SK-N-SH (cell line): Measurements from ENCODE around the gene SPAST. TPM values are rescaled to one million over a fixed set of nuclear protein-coding genes. Genes with fewer than 3 reads are reported as not detected.

ENCODE experiments used
- CTCF ChIA-PET: fragments of 300-600, 350-600 bp; formaldehyde crosslinking; extraction: SDS; loops from one replicate; lab custom pipeline; 2021; lab: Yijun Ruan, JAX
- POLR2A ChIA-PET: fragments of 350-600 bp; sonication (Branson Sonifier 250); formaldehyde crosslinking; extraction: SDS; loops from one replicate; lab custom pipeline; 2020; ENCODE audit warnings: antibody characterized with exemption, inconsistent platforms; lab: Yijun Ruan, JAX
- DNase-seq: peaks from one replicate; pipeline ENCODE4 v3.0.0; 2012
- H2AFZ ChIP-seq: fragments of 200-600 bp; sonication (generic); 2 replicates; pipeline ENCODE4 v1.8.1; 2016; ENCODE audit warnings: antibody characterized with exemption, mild to moderate bottlenecking, low read depth
- H3F3A ChIP-seq: fragments of 200-600 bp; sonication (generic); replicated peaks from 2 replicates; pipeline ENCODE3; 2016; ENCODE audit warnings: antibody characterized with exemption, mild to moderate bottlenecking; ENCODE audit not compliant: insufficient read depth
- H3K27ac ChIP-seq, 2 experiments: fragments of 200-500 bp in 1 of 2; fragments of 200-600 bp in 1 of 2; sonication (Bioruptor generic) in 1 of 2; sonication (generic), shearing (Covaris generic) in 1 of 2; 2 replicates each; pipeline versions ENCODE4 v1.5.1 to v1.6.1; 2014 to 2016; ENCODE audit warnings: low read depth in 2 of 2, inconsistent platforms in 1 of 2, low read length in 1 of 2, mild to moderate bottlenecking in 1 of 2, mixed read lengths in 1 of 2
- H3K27me3 ChIP-seq: fragments of 200-600 bp; sonication (generic), shearing (Covaris generic); 2 replicates; pipeline ENCODE4 v1.6.1; 2016; ENCODE audit warnings: mixed run types; ENCODE audit not compliant: insufficient read depth
- H3K36me3 ChIP-seq, 2 experiments: fragments of 200-500 bp in 1 of 2; fragments of 200-600 bp in 1 of 2; sonication (Bioruptor generic) in 1 of 2; sonication (generic) in 1 of 2; replicated peaks in 1 of 2; 2 replicates each; pipeline versions ENCODE3 to v1.5.1; 2014 to 2016; ENCODE audit warnings: low read length in 1 of 2, mild to moderate bottlenecking in 1 of 2; ENCODE audit not compliant: insufficient read depth in 2 of 2, control insufficient read depth in 1 of 2
- H3K4me1 ChIP-seq, 2 experiments: fragments of 200-500 bp in 1 of 2; fragments of 200-600 bp in 1 of 2; sonication (Bioruptor generic) in 1 of 2; sonication (generic), shearing (Covaris generic) in 1 of 2; 2 replicates each; pipeline versions ENCODE4 v1.5.1 to v1.6.1; 2014 to 2016; ENCODE audit warnings: low read depth in 1 of 2, low read length in 1 of 2, mixed run types in 1 of 2; ENCODE audit not compliant: insufficient read depth in 2 of 2, control insufficient read depth in 1 of 2
- H3K4me2 ChIP-seq: fragments of 200-600 bp; sonication (generic), shearing (Covaris generic); 2 replicates; pipeline ENCODE4 v1.6.1; 2017; ENCODE audit warnings: mixed run types
- H3K4me3 ChIP-seq, 2 experiments: fragments of 200-500 bp in 1 of 2; fragments of 200-600 bp in 1 of 2; sonication (Bioruptor generic) in 1 of 2; sonication (generic), shearing (Covaris generic) in 1 of 2; 2 replicates each; pipeline versions ENCODE4 v1.5.1 to v1.8.1; 2014 to 2016; ENCODE audit warnings: low read depth in 2 of 2, inconsistent platforms in 1 of 2, low read length in 1 of 2, mild to moderate bottlenecking in 1 of 2, mixed read lengths in 1 of 2, moderate library complexity in 1 of 2
- H3K79me2 ChIP-seq: fragments of 200-600 bp; sonication (generic); 2 replicates; pipeline ENCODE4 v1.8.1; 2017; ENCODE audit warnings: mild to moderate bottlenecking; ENCODE audit not compliant: insufficient read depth
- H3K9ac ChIP-seq: fragments of 200-600 bp; sonication (generic); 2 replicates; pipeline ENCODE4 v1.6.1; 2017; ENCODE audit warnings: mixed run types
- H3K9me2 ChIP-seq: fragments of 200-600 bp; sonication (generic); 2 replicates; pipeline ENCODE4 v1.6.1; 2017; ENCODE audit warnings: mixed run types
- H3K9me3 ChIP-seq: fragments of 200-600 bp; sonication (generic); 2 replicates; pipeline ENCODE4 v1.6.1; 2017; ENCODE audit warnings: mixed run types, mild to moderate bottlenecking, moderate library complexity
- H4K20me1 ChIP-seq: fragments of 200-600 bp; sonication (generic); 2 replicates; pipeline ENCODE4 v1.6.1; 2017; ENCODE audit warnings: mild to moderate bottlenecking, mixed run types; ENCODE audit not compliant: insufficient read depth
- CHD2 ChIP-seq: fragments of 150-350 bp; IDR thresholded peaks from 2 replicates; pipeline ENCODE4 v1.6.1; 2018; ENCODE audit warnings: low read length; ENCODE audit not compliant: partially characterized antibody
- FOSL2 ChIP-seq: IDR thresholded peaks from 2 replicates; pipeline ENCODE4 v1.4.0; 2012; ENCODE audit warnings: low read depth, mild to moderate bottlenecking, moderate library complexity, borderline replicate concordance
- FOXJ3 ChIP-seq: sonication (generic); formaldehyde crosslinking; IDR thresholded peaks from 2 replicates; pipeline ENCODE4 v1.5.1; 2020; ENCODE audit warnings: mild to moderate bottlenecking, missing genetic modification reagents
- FOXM1 ChIP-seq: IDR thresholded peaks from 2 replicates; pipeline ENCODE4 v1.4.0; 2012; ENCODE audit warnings: low read depth, mild to moderate bottlenecking
- MEF2A ChIP-seq: IDR thresholded peaks from 2 replicates; pipeline ENCODE4 v1.4.0; 2012; ENCODE audit warnings: low read depth, borderline replicate concordance
- MXI1 ChIP-seq: IDR thresholded peaks from 2 replicates; pipeline ENCODE4 v1.6.1; 2012; ENCODE audit warnings: mild to moderate bottlenecking, low read depth, low read length, improper control_type of control experiment
- NFIC ChIP-seq: IDR thresholded peaks from 2 replicates; pipeline ENCODE4 v1.4.0; 2012; ENCODE audit warnings: borderline replicate concordance
- POLR2AphosphoS5 ChIP-seq: IDR thresholded peaks from 2 replicates; pipeline ENCODE4 v1.6.1; 2012; ENCODE audit warnings: low read depth, low read length
- RAD21 ChIP-seq: IDR thresholded peaks from 2 replicates; pipeline ENCODE4 v1.6.1; 2012; ENCODE audit warnings: mild to moderate bottlenecking, low read length
- REST ChIP-seq: IDR thresholded peaks from 2 replicates; pipeline ENCODE4 v1.6.1; 2012; ENCODE audit warnings: mild to moderate bottlenecking, low read depth, low read length, moderate library complexity
- RFX5 ChIP-seq: IDR thresholded peaks from 2 replicates; pipeline ENCODE4 v1.6.1; 2012; ENCODE audit warnings: mild to moderate bottlenecking, improper control_type of control experiment, low read length
- RXRA ChIP-seq: IDR thresholded peaks from 2 replicates; pipeline ENCODE4 v1.4.0; 2012; ENCODE audit warnings: low read depth, mild to moderate bottlenecking, borderline replicate concordance
- YY1 ChIP-seq: IDR thresholded peaks from 2 replicates; pipeline ENCODE4 v1.4.0; 2012; ENCODE audit warnings: low read depth, mild to moderate bottlenecking
- WGBS: methylation state at CpG from one replicate; pipeline ENCODE4 v1.1.6; 2017; ENCODE audit warnings: low lambda C conversion rate; 5-methylcytosine and 5-hydroxymethylcytosine counted together
- polyA plus RNA-seq, 3 experiments: library from polyadenylated mRNA; depleted of rRNA; stranded (reverse); fragments of >200 nt; gene quantifications; 2 replicates each; pipeline ENCODE4 v1.2.3, GENCODE V29; 2012
- TF ChIP-seq, protein P1 (sequence below): IDR thresholded peaks from 2 replicates; pipeline ENCODE4 v1.4.0; 2012; ENCODE audit warnings: low read depth, borderline replicate concordance
- TF ChIP-seq, protein P2 (sequence below): IDR thresholded peaks from 2 replicates; pipeline ENCODE4 v1.4.0; 2012; ENCODE audit warnings: low read depth, borderline replicate concordance

SPAST gene
- polyA plus RNA-seq, 1 of the 3 experiments (the other 2 are of a cell fraction), result 6.1 TPM

DNA sequence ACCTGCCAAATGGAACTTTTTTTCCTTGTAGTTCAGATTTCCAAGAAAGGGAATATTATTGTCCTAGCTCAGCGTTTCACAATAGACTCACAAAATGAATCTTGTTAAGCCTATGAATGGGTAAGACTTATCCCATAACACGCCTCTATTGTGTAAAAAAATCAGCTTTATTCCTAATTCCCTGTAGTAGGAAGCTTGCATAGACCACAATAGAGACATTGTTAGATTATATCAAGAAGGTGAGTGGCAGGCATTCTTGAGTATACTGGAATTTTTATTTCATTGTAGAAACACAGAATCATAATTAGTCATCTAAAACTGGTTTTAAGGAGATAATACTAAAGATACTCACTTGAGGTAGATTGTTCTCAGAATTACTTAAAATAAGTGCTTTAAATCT lies 55.8 kb downstream of the SPAST start:
- Histone ChIP-seq H3K9me2 (no peaks in the 10 kb centered on the region), H3K27me3 (no peaks in the 10 kb centered on the region), H3K36me3 (peaks cover 38 to 39% of the 10 kb centered on the region in 2 experiments), H3K9me3 (no peaks in the 10 kb centered on the region), H2AFZ (no peak overlapping the region), H3K9ac (no peak overlapping the region), H3K4me1 (no peaks in the 10 kb centered on the region), H3F3A (no peaks in the 10 kb centered on the region), H4K20me1 (no peaks in the 10 kb centered on the region), H3K4me2 (no peak overlapping the region)
- ChIA-PET POLR2A (no interaction called here), CTCF (interaction anchor here (1.0 to 1.9 kb wide), 2 partner anchors 9 to 55 kb away, joined by 4 to 8 read pairs; no protein-coding TSS in a partner anchor)
- no peak for DNase-seq
- TF ChIP-seq YY1 (no peak), MEF2A (no peak), CHD2 (no peak), FOXJ3 (CRISPR knock-in tag) (no peak), MXI1 (no peak), RFX5 (no peak), NFIC (no peak), REST (no peak), FOXM1 (no peak)
- TF ChIP-seq, protein P1, sequence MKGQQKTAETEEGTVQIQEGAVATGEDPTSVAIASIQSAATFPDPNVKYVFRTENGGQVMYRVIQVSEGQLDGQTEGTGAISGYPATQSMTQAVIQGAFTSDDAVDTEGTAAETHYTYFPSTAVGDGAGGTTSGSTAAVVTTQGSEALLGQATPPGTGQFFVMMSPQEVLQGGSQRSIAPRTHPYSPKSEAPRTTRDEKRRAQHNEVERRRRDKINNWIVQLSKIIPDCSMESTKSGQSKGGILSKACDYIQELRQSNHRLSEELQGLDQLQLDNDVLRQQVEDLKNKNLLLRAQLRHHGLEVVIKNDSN, result no peak
- TF ChIP-seq, protein P2, sequence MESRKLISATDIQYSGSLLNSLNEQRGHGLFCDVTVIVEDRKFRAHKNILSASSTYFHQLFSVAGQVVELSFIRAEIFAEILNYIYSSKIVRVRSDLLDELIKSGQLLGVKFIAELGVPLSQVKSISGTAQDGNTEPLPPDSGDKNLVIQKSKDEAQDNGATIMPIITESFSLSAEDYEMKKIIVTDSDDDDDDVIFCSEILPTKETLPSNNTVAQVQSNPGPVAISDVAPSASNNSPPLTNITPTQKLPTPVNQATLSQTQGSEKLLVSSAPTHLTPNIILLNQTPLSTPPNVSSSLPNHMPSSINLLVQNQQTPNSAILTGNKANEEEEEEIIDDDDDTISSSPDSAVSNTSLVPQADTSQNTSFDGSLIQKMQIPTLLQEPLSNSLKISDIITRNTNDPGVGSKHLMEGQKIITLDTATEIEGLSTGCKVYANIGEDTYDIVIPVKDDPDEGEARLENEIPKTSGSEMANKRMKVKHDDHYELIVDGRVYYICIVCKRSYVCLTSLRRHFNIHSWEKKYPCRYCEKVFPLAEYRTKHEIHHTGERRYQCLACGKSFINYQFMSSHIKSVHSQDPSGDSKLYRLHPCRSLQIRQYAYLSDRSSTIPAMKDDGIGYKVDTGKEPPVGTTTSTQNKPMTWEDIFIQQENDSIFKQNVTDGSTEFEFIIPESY, result no peak
- TF ChIP-seq, all 33 proteins: peak for 0
- Histone ChIP-seq H3K27ac (no peak overlapping the region), H3K4me3 (no peak overlapping the region), H3K79me2 (no peaks in the 10 kb centered on the region)
- 90% methylated on average over 2 of the region's 2 CpGs for WGBS

DNA sequence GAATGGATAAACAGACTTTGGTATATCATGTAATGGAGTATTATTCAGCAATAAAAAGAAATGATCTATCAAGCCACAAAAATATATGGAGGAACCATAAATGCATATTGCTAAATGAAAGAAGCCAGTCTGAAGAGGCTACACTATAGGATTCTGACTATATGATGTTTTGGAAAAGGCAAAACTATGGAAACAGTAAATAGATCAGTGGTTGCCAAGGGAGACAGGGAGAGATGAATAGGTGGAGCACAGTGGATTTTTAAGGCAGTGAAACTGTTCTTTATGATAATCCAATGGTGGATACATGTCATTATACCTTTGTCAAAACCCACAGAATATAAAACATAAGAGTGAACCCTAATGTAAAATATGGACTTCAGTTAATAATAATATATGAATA lies 61.3 kb downstream of the SPAST start:
- H3K36me3 ChIP-seq, result peaks cover 9 to 22% of the 10 kb centered on the region in 2 experiments
- no peaks in the 10 kb centered on the region for H3K9me2 ChIP-seq
- no peaks in the 10 kb centered on the region for H3K27me3 ChIP-seq
- no peak for DNase-seq
- no peak overlapping the region for H3K9ac ChIP-seq
- no peak overlapping the region for H2AFZ ChIP-seq
- no peak for TF ChIP-seq RAD21
- no peak for TF ChIP-seq RXRA
- TF ChIP-seq FOSL2, result no peak
- TF ChIP-seq POLR2AphosphoS5, result no peak
- H3K9me3 ChIP-seq, result no peaks in the 10 kb centered on the region
- no peaks in the 10 kb centered on the region for H3F3A ChIP-seq
- no peaks in the 10 kb centered on the region for H4K20me1 ChIP-seq
- no peak overlapping the region for H3K4me2 ChIP-seq
- ChIA-PET POLR2A (no interaction called here), CTCF (no interaction called here)
- no peaks in the 10 kb centered on the region for H3K79me2 ChIP-seq
- no peak overlapping the region for H3K27ac ChIP-seq
- no peak overlapping the region for H3K4me3 ChIP-seq
- no peaks in the 10 kb centered on the region for H3K4me1 ChIP-seq
